Stimulated activated naive B cell treated with anti-CD40 and anti-IgM and Interleukin-4, amounts not matched to agents 10 μg/mL and 1 μg/mL and 100 μg/mL, for 72 hours (primary cell): ENCODE measurements around the gene WDR77.

Experiments used
- ATAC-seq, 2 donors: fragments of 150-1000 bp; cut with Tn5 transposase; replicated peaks; 2 replicates each; pipeline ENCODE4 v1.10.0; 2021; ENCODE audit warnings: moderate library complexity in 1 of 2
- DNase-seq: peaks from one replicate; pipeline ENCODE4 v3.0.0; 2021
- H3K27ac Mint-ChIP-seq: one replicate; pipeline ENCODE4 v1.8.0; 2022; ENCODE audit warnings: mild to moderate bottlenecking, mixed read lengths
- H3K27me3 Mint-ChIP-seq, 2 donors: one replicate each; pipeline ENCODE4 v1.8.0; 2022; ENCODE audit warnings: mixed read lengths in 2 of 2
- H3K36me3 Mint-ChIP-seq, 2 donors: one replicate each; pipeline ENCODE4 v1.8.0; 2022; ENCODE audit warnings: mixed read lengths in 2 of 2, mild to moderate bottlenecking in 1 of 2
- H3K4me1 Mint-ChIP-seq, 2 donors: one replicate each; pipeline ENCODE4 v1.8.0; 2022; ENCODE audit warnings: mixed read lengths in 2 of 2, mild to moderate bottlenecking in 1 of 2
- H3K4me3 Mint-ChIP-seq, 2 donors: one replicate each; pipeline ENCODE4 v1.8.0; 2022; ENCODE audit warnings: mild to moderate bottlenecking in 2 of 2, mixed read lengths in 2 of 2, moderate library complexity in 1 of 2
- H3K9me3 Mint-ChIP-seq, 2 donors: one replicate each; pipeline ENCODE4 v1.8.0; 2022; ENCODE audit warnings: mixed read lengths in 2 of 2, mild to moderate bottlenecking in 1 of 2

Gene WDR77

GRCh38 chr1:111402083-111402482, 47.0 kb downstream of the WDR77 start:
- ATAC-seq (no peak), DNase-seq (no peak)
- Mint-ChIP-seq H3K27ac (no peak overlapping the region), H3K36me3 (peaks cover 4% of the 10 kb centered on the region in 2 donors), H3K27me3 (no peaks in the 10 kb centered on the region), H3K9me3 (peaks cover 3 to 8% of the 10 kb centered on the region in 2 donors), H3K4me3 (no peak overlapping the region), H3K4me1 (peaks cover 25 to 47% of the 10 kb centered on the region in 2 donors)

- peaks cover 16 to 29% of the 10 kb centered on the region in 2 donors for H3K4me1 Mint-ChIP-seq
- H3K27ac Mint-ChIP-seq = peak overlapping the region; percentile 4
- DNase-seq (no peak), ATAC-seq (no peak)
- no peak overlapping the region for H3K4me3 Mint-ChIP-seq
- peaks cover 3 to 8% of the 10 kb centered on the region in 2 donors for H3K9me3 Mint-ChIP-seq
- H3K36me3 Mint-ChIP-seq = peaks cover 4% of the 10 kb centered on the region in 2 donors
- no peaks in the 10 kb centered on the region for H3K27me3 Mint-ChIP-seq
These were observed 49.1 kb downstream of the WDR77 start for GRCh38 chr1:111399792-111400610.

GRCh38 chr1:111392460-111392945, 56.6 kb downstream of the WDR77 start:
- no peak overlapping the region for H3K27ac Mint-ChIP-seq
- peaks cover 8 to 15% of the 10 kb centered on the region in 2 donors for H3K4me1 Mint-ChIP-seq
- peaks cover 0 to under 1% of the 10 kb centered on the region in 2 donors for H3K9me3 Mint-ChIP-seq

GRCh38 chr1:111392042-111392441, 57.0 kb downstream of the WDR77 start:
- H3K4me3 Mint-ChIP-seq = peak overlapping the region in 1 of 2 donors; percentile 9
- H3K27me3 Mint-ChIP-seq = peaks cover 0 to 3% of the 10 kb centered on the region in 2 donors
- no peaks in the 10 kb centered on the region for H3K36me3 Mint-ChIP-seq
- ATAC-seq (peak; percentile 60 to 67), DNase-seq (no peak)
- H3K9me3 Mint-ChIP-seq = no peaks in the 10 kb centered on the region
- H3K27ac Mint-ChIP-seq = no peak overlapping the region
- peaks cover 7 to 12% of the 10 kb centered on the region in 2 donors for H3K4me1 Mint-ChIP-seq

More at GRCh38 chr1:111392460-111392945, 56.6 kb downstream of the WDR77 start:
- Mint-ChIP-seq H3K4me3 (peak overlapping the region in 1 of 2 donors; percentile 9), H3K27me3 (no peaks in the 10 kb centered on the region), H3K36me3 (no peaks in the 10 kb centered on the region)
- ATAC-seq (peak; percentile 79 to 83), DNase-seq (no peak)
